B cell (primary cell): ENCODE measurements around the gene DLG1.

Source experiments
- EZH2 ChIP-seq: IDR thresholded peaks from 2 replicates; pipeline ENCODE4 v1.6.1; 2012; ENCODE audit warnings: borderline replicate concordance, low read depth, mild to moderate bottlenecking, moderate library complexity, low read length; ENCODE audit not compliant: insufficient read depth, poor library complexity, severe bottlenecking
- TF ChIP-seq, protein P1 (sequence below): fragments of 200-600 bp; IDR thresholded peaks from one replicate; pipeline ENCODE4 v1.8.0; 2022; ENCODE audit warnings: antibody characterized with exemption, mild to moderate bottlenecking

DNA sequence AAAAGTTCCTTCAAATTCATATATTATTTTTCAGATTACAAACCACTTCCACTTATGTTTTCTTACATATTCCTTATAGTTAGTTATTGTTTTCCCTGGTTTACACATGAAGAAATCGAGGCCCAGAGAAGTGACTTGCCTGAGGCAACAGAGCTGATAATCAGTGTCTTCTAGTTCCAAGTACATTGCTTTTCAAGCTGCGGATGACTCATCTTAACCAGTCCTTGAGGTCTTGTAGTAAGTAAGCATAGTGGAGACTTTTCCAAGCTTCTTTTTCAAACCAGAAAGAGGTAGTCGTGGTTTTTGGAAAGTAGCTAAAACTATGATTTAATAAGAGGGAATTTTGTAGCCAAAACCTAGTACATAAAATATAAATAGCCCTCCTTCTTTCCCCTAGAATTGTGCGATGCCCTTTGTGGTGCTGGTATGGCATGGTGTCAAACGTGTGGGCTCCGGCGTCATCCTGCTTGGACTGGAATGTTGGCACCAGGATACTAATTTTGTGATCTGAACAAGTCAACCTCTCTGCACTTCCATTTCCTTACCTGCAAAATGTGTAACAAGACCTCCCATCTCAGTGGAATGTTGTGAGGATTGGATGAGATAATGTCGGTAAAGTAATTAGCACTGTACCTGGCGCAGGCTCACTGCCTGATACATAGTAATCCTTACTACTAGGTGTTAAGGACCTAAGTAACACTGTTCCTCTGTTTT lies 19.0 kb upstream of the DLG1 start:
- TF ChIP-seq, protein P1, sequence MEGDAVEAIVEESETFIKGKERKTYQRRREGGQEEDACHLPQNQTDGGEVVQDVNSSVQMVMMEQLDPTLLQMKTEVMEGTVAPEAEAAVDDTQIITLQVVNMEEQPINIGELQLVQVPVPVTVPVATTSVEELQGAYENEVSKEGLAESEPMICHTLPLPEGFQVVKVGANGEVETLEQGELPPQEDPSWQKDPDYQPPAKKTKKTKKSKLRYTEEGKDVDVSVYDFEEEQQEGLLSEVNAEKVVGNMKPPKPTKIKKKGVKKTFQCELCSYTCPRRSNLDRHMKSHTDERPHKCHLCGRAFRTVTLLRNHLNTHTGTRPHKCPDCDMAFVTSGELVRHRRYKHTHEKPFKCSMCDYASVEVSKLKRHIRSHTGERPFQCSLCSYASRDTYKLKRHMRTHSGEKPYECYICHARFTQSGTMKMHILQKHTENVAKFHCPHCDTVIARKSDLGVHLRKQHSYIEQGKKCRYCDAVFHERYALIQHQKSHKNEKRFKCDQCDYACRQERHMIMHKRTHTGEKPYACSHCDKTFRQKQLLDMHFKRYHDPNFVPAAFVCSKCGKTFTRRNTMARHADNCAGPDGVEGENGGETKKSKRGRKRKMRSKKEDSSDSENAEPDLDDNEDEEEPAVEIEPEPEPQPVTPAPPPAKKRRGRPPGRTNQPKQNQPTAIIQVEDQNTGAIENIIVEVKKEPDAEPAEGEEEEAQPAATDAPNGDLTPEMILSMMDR: no peak
- no peak for TF ChIP-seq EZH2
